Pancreas (tissue), 10 donors: Measurements from ENCODE around the gene ROPN1L. TPM values are rescaled to one million over a fixed set of nuclear protein-coding genes. Genes with fewer than 3 reads are reported as not detected.

ENCODE experiments used
- ATAC-seq, 4 donors: fragments of 200-7000 bp; cut with Tn5 transposase; one replicate each; pipeline versions ENCODE4 v1.8.0 to v1.9.1; 2020; ENCODE audit warnings: mild to moderate bottlenecking in 4 of 4, moderate library complexity in 4 of 4
- DNase-seq, 6 donors: peaks; one replicate each; pipeline ENCODE4 v3.0.0-alpha.2; 2020
- FAIRE-seq: peaks from 2 replicates; lab custom pipeline; 2012; peaks lifted over from hg19 to GRCh38; lab: Jason Lieb, UNC
- H3K27ac ChIP-seq, 4 donors: fragments of 200-600 bp; sonication (generic); 1 replicate in 3 of 4; 2 replicates in 1 of 4; pipeline versions ENCODE4 v1.5.0 to v1.8.0; 2020
- H3K27me3 ChIP-seq, 4 donors: fragments of 200-600 bp; one replicate each; pipeline ENCODE4 v1.8.0; 2021
- H3K36me3 ChIP-seq, 3 donors: fragments of 200-600 bp; sonication (generic) in 1 of 3; one replicate each; pipeline versions ENCODE4 v1.5.0 to v1.8.0; 2020 to 2021
- H3K4me1 ChIP-seq, 3 donors: fragments of 200-600 bp; one replicate each; pipeline ENCODE4 v1.8.0; 2021
- H3K4me3 ChIP-seq, 4 donors: fragments of 200-600 bp; sonication (generic) in 2 of 4; one replicate each; pipeline versions ENCODE4 v1.5.0 to v1.8.0; 2020 to 2021
- H3K9me3 ChIP-seq, 4 donors: fragments of 200-600 bp; one replicate each; pipeline ENCODE4 v1.8.0; 2021
- CTCF ChIP-seq, 4 donors: fragments of 200-600 bp; sonication (generic) in 3 of 4; IDR thresholded peaks; one replicate each; pipeline versions ENCODE4 v1.5.0 to v1.8.0; 2021; ENCODE audit warnings: antibody characterized with exemption in 4 of 4
- WGBS, 2 donors: extraction: QIAGEN DNeasy Blood & Tissue Kit; methylation state at CpG; one replicate each; pipeline ENCODE4 v1.1.7; 2013; 5-methylcytosine and 5-hydroxymethylcytosine counted together
- intact Hi-C, 3 donors: fragments of 100-400 bp; cut with DNase I; formaldehyde crosslinking; loops; one replicate each; pipeline versions ENCODE4 v1.11.1 to v1.14.2; 2022
- polyA plus RNA-seq, 2 donors: library from polyadenylated mRNA; stranded (reverse); fragments of 200-250 nt; gene quantifications; one replicate each; pipeline ENCODE4 v1.2.3, GENCODE V29; 2013
- total RNA-seq, 6 donors: library from RNA; stranded (reverse); fragmentation: NEBNext Ultra II Directional in 4 of 6; extraction: Animal tissue kit (Norgen Biotek cat#: 25700) in 4 of 6; gene quantifications; one replicate each; pipeline versions ENCODE4 v1.2.1 to v1.2.4, GENCODE V29; 2021 to 2023
- donor health status: healthy with polysubstance abuse.
- donor health status: DM: no; HTN: no; CAD: no; lungs with moderate emphysema.
- donor health status: DM: no; HTN: no; CAD: no.
- donor health status: control.
- donor health status: control.
- donor health status: Bipolar disorder and iron deficiency.
- donor health status: DM: yes; HTN: yes; CAD: no.
- donor health status: DM: no; HTN: no; CAD: no.
- donor health status: DM: no; HTN: no; CAD: no.
- donor health status: DM: yes; HTN: yes; CAD: no.

Gene ROPN1L
- total and polyA plus RNA-seq, 8 donors = 0.18 to 1.9 (median 0.60) TPM

GRCh38 chr5:10471677-10472076, 30.0 kb downstream of the ROPN1L start:
- no peaks in the 10 kb centered on the region for H3K9me3 ChIP-seq
- 83 to 87% methylated on average over 6 of the region's 6 CpGs for WGBS, 2 donors
- no peak for ATAC-seq
- TF ChIP-seq CTCF (IDR thresholded peaks at IDR 0.05) = no peak
- DNase-seq = no peak
- no peaks in the 10 kb centered on the region for H3K36me3 ChIP-seq
- no peak overlapping the region for H3K4me3 ChIP-seq
- H3K4me1 ChIP-seq = no peaks in the 10 kb centered on the region
- intact Hi-C loops = no loop called here
- H3K27me3 ChIP-seq = no peaks in the 10 kb centered on the region
- no peak for FAIRE-seq
- H3K27ac ChIP-seq = no peak overlapping the region

- FAIRE-seq = no peak
- no peak for DNase-seq
- no peaks in the 10 kb centered on the region for H3K27me3 ChIP-seq
- H3K4me1 ChIP-seq = no peaks in the 10 kb centered on the region
- no peak overlapping the region for H3K4me3 ChIP-seq
- intact Hi-C loops = no loop called here
- no peak for ATAC-seq
- H3K9me3 ChIP-seq = no peaks in the 10 kb centered on the region
- 79 to 84% methylated on average over 7 of the region's 7 CpGs for WGBS, 2 donors
- no peaks in the 10 kb centered on the region for H3K36me3 ChIP-seq
- no peak overlapping the region for H3K27ac ChIP-seq
- TF ChIP-seq CTCF (IDR thresholded peaks at IDR 0.05) = no peak
Measured at GRCh38 chr5:10474521-10475075, 32.9 kb downstream of the ROPN1L start.

GRCh38 chr5:10475931-10476676, 34.4 kb downstream of the ROPN1L start:
- Histone ChIP-seq H3K27ac (no peak overlapping the region), H3K9me3 (no peaks in the 10 kb centered on the region), H3K36me3 (no peaks in the 10 kb centered on the region), H3K27me3 (no peaks in the 10 kb centered on the region), H3K4me3 (no peak overlapping the region), H3K4me1 (no peaks in the 10 kb centered on the region)
- FAIRE-seq (no peak), DNase-seq (no peak), ATAC-seq (no peak)
- no peak for TF ChIP-seq CTCF (IDR thresholded peaks at IDR 0.05)
- intact Hi-C loops = no loop called here
- 83 to 87% methylated on average over 12 of the region's 12 CpGs for WGBS, 2 donors

- H3K27me3 ChIP-seq = no peaks in the 10 kb centered on the region
- FAIRE-seq = no peak
- intact Hi-C loops = no loop called here
Measured at GRCh38 chr5:10476878-10477277, 35.2 kb downstream of the ROPN1L start.

More at GRCh38 chr5:10476878-10477277, 35.2 kb downstream of the ROPN1L start:
- Histone ChIP-seq H3K9me3 (no peaks in the 10 kb centered on the region), H3K4me3 (no peak overlapping the region), H3K36me3 (no peaks in the 10 kb centered on the region), H3K4me1 (no peaks in the 10 kb centered on the region), H3K27ac (no peak overlapping the region)
- no peak for ATAC-seq
- WGBS, 2 donors = 58 to 67% methylated on average over 3 of the region's 3 CpGs
- TF ChIP-seq CTCF (IDR thresholded peaks at IDR 0.05) = no peak
- no peak for DNase-seq
